OCI-LY1 (cell line): ENCODE measurements around the gene TFDP2.
A peak's percentile ranks its signal among the peaks of the same experiment; 100 is the strongest.

Source experiments
- H2AFZ ChIP-seq: fragments of 200-600 bp; sonication (generic), shearing (Covaris generic); 2 replicates; pipeline ENCODE4 v1.6.0; 2014; ENCODE audit warnings: antibody characterized with exemption, mild to moderate bottlenecking, low read length
- H3F3A ChIP-seq: fragments of 200-600 bp; sonication (generic), shearing (Covaris generic); 2 replicates; pipeline ENCODE4 v1.6.0; 2014; ENCODE audit warnings: mild to moderate bottlenecking, antibody characterized with exemption, low read length, moderate library complexity; ENCODE audit not compliant: insufficient read depth
- H3K27ac ChIP-seq: fragments of 200-600 bp; sonication (generic); 2 replicates; pipeline ENCODE4 v1.5.1; 2014; ENCODE audit warnings: low read length, mixed run types, mild to moderate bottlenecking, low read depth; ENCODE audit not compliant: poor library complexity, severe bottlenecking
- H3K27me3 ChIP-seq: fragments of 200-600 bp; sonication (generic); 2 replicates; pipeline ENCODE4 v1.6.0; 2014; ENCODE audit warnings: antibody characterized with exemption, mild to moderate bottlenecking, low read length, moderate library complexity; ENCODE audit not compliant: insufficient read depth
- H3K36me3 ChIP-seq: fragments of 200-600 bp; sonication (generic); 2 replicates; pipeline ENCODE4 v1.6.1; 2014; ENCODE audit warnings: mild to moderate bottlenecking, antibody characterized with exemption, low read length, moderate library complexity, mixed read lengths; ENCODE audit not compliant: insufficient read depth
- H3K4me1 ChIP-seq: fragments of 200-600 bp; sonication (generic); 2 replicates; pipeline ENCODE4 v1.5.1; 2014; ENCODE audit warnings: mild to moderate bottlenecking, low read length, moderate library complexity; ENCODE audit not compliant: insufficient read depth, severe bottlenecking
- H3K4me2 ChIP-seq: fragments of 200-600 bp; sonication (generic), shearing (Covaris generic); 2 replicates; pipeline ENCODE4 v1.6.1; 2014; ENCODE audit warnings: low read length
- H3K4me3 ChIP-seq: fragments of 200-600 bp; sonication (generic); 2 replicates; pipeline ENCODE4 v1.5.1; 2014; ENCODE audit warnings: low read length, low read depth, mild to moderate bottlenecking, mixed read lengths; ENCODE audit not compliant: poor library complexity, severe bottlenecking
- H3K79me2 ChIP-seq: fragments of 200-600 bp; shearing (Covaris generic); 2 replicates; pipeline ENCODE4 v1.6.1; 2016; ENCODE audit warnings: mixed run types, low read length, mixed read lengths; ENCODE audit not compliant: insufficient read depth
- H3K9ac ChIP-seq: fragments of 200-600 bp; sonication (generic), shearing (Covaris generic); 2 replicates; pipeline ENCODE4 v1.6.1; 2014; ENCODE audit warnings: mild to moderate bottlenecking, low read length, mixed read lengths
- H3K9me2 ChIP-seq: fragments of 200-600 bp; sonication (generic), shearing (Covaris generic); 2 replicates; pipeline ENCODE4 v1.6.1; 2014; ENCODE audit warnings: low read depth, mild to moderate bottlenecking, low read length, mixed read lengths
- H3K9me3 ChIP-seq: fragments of 200-600 bp; shearing (Covaris generic); 2 replicates; pipeline ENCODE4 v1.6.1; 2014; ENCODE audit warnings: low read length, mixed read lengths
- H4K20me1 ChIP-seq: fragments of 200-600 bp; sonication (generic), shearing (Covaris generic); 2 replicates; pipeline ENCODE4 v1.6.0; 2016; ENCODE audit warnings: mild to moderate bottlenecking, low read length; ENCODE audit not compliant: insufficient read depth
- EZH2 ChIP-seq: fragments of 200-600 bp; sonication (generic), shearing (Covaris generic); IDR thresholded peaks from 2 replicates; pipeline ENCODE4 v1.8.0; 2017; ENCODE audit warnings: borderline replicate concordance, mixed run types, mild to moderate bottlenecking, antibody characterized with exemption, low read length, moderate library complexity, mixed read lengths
- TF ChIP-seq, protein P1 (sequence below): fragments of 200-600 bp; sonication (generic), shearing (Covaris generic); IDR thresholded peaks from 2 replicates; pipeline ENCODE4 v1.5.1; 2017; ENCODE audit warnings: mild to moderate bottlenecking, antibody characterized with exemption, low read length, moderate library complexity, mixed read lengths

The TFDP2 gene

DNA sequence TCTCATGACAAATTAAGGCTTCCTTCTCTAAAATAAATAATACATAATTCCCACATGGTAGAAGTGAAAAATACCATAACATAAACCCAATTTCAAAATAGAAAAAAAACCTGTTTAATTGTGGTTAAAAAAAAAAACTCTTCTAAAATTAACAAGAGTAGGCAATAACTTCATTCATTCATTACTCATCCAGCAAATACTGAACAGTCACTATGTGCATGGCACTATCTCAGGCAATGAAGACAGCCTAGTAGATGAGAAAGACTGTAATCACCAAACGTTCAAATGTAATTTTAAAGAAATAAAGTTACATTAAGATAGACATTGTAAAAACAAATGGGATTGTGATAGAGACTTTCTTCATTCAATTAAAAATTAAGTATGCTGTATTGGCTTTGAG, 43.4 kb downstream of the TFDP2 start:
- Histone ChIP-seq H3K79me2 (peaks cover 94% of the 10 kb centered on the region), H3K4me2 (0 out of 2 replicates have a peak overlapping the region, but pooled peaks have one; percentile 55), H3K9me2 (no peaks in the 10 kb centered on the region), H3F3A (no peaks in the 10 kb centered on the region), H3K9me3 (no peaks in the 10 kb centered on the region), H3K36me3 (no peaks in the 10 kb centered on the region), H3K27ac (peak overlapping the region; percentile 86), H4K20me1 (no peaks in the 10 kb centered on the region), H3K9ac (peak overlapping the region; percentile 55), H3K27me3 (no peaks in the 10 kb centered on the region), H3K4me1 (peaks cover 88% of the 10 kb centered on the region), H2AFZ (no peak overlapping the region), H3K4me3 (no peak overlapping the region)
- TF ChIP-seq, protein P1, sequence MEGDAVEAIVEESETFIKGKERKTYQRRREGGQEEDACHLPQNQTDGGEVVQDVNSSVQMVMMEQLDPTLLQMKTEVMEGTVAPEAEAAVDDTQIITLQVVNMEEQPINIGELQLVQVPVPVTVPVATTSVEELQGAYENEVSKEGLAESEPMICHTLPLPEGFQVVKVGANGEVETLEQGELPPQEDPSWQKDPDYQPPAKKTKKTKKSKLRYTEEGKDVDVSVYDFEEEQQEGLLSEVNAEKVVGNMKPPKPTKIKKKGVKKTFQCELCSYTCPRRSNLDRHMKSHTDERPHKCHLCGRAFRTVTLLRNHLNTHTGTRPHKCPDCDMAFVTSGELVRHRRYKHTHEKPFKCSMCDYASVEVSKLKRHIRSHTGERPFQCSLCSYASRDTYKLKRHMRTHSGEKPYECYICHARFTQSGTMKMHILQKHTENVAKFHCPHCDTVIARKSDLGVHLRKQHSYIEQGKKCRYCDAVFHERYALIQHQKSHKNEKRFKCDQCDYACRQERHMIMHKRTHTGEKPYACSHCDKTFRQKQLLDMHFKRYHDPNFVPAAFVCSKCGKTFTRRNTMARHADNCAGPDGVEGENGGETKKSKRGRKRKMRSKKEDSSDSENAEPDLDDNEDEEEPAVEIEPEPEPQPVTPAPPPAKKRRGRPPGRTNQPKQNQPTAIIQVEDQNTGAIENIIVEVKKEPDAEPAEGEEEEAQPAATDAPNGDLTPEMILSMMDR: no peak
- TF ChIP-seq EZH2: no peak

DNA sequence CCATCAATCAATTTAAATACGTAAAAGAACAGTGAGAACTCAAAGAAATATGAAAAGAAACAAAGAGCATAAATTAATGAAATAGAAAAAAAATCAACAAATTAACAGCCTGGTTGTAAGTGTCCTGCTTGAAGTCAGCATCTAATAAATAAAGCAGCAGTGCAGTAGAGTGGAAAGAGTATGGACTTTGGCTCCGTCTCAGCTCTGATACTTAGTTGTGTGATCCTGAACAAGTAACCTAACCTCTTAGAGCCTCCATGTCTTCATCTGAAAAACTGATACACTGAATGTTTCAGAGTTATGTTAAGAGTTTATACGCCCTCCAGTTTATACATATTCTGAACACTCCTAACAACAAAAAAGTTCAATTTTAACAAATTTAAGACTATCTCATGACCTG, 44.6 kb downstream of the TFDP2 start:
- H3K9me3 ChIP-seq: no peaks in the 10 kb centered on the region
- peak overlapping the region; percentile 55 for H3K4me2 ChIP-seq
- H3K9me2 ChIP-seq: no peaks in the 10 kb centered on the region
- H3K27me3 ChIP-seq: no peaks in the 10 kb centered on the region
- peaks cover 84% of the 10 kb centered on the region for H3K4me1 ChIP-seq
- TF ChIP-seq, protein P1: no peak
- no peak for TF ChIP-seq EZH2
- peak overlapping the region; percentile 55 for H3K9ac ChIP-seq
- H3K36me3 ChIP-seq: 0 out of 2 replicates have a peak, but pooled peaks cover 4% of the 10 kb centered on the region
- H4K20me1 ChIP-seq: no peaks in the 10 kb centered on the region
- H3K4me3 ChIP-seq: peak overlapping the region; percentile 34
- H2AFZ ChIP-seq: no peak overlapping the region
- H3K27ac ChIP-seq: peak overlapping the region; percentile 86
- H3K79me2 ChIP-seq: peaks cover 86% of the 10 kb centered on the region
- H3F3A ChIP-seq: no peaks in the 10 kb centered on the region

DNA sequence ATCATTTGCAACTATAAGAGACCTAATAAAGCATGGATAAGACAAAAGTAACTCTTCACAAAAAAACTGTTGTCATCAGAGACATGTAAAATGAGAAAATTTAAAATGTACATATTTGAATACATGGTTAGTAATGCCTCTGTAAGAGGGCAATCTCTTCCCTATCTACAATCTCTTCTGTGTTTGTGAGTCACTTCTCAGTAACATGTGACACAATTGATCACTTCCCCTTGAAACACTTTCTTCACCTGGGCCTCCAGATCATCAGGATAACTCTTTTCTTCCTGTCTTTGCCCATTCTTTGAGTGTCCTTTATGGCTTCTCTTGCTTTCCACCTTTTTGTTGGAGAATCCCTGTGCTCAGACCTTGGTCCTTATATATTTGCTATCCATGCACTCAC, 50.4 kb downstream of the TFDP2 start:
- Histone ChIP-seq H3K9me2 (no peaks in the 10 kb centered on the region), H3K9me3 (no peaks in the 10 kb centered on the region), H3K4me3 (no peak overlapping the region), H3K4me2 (no peak overlapping the region), H3K27ac (peak overlapping the region; percentile 98), H4K20me1 (no peaks in the 10 kb centered on the region), H3F3A (peaks cover 14% of the 10 kb centered on the region), H3K79me2 (peaks cover 40% of the 10 kb centered on the region), H2AFZ (no peak overlapping the region), H3K36me3 (peaks cover 34% of the 10 kb centered on the region), H3K4me1 (peaks cover 79% of the 10 kb centered on the region), H3K9ac (no peak overlapping the region), H3K27me3 (no peaks in the 10 kb centered on the region)
- TF ChIP-seq, protein P1: no peak
- TF ChIP-seq EZH2: no peak
